NCI-H2171 (cell line): ENCODE measurements around the gene PAF1.

Source experiments
- DNase-seq: peaks from one replicate; lab custom pipeline; 2025; lab: John Stamatoyannopoulos, UW

The PAF1 gene

GRCh38 chr19:39416152-39417120 is 25.5 kb upstream of the PAF1 start:
- DNase-seq = no peak

DNA sequence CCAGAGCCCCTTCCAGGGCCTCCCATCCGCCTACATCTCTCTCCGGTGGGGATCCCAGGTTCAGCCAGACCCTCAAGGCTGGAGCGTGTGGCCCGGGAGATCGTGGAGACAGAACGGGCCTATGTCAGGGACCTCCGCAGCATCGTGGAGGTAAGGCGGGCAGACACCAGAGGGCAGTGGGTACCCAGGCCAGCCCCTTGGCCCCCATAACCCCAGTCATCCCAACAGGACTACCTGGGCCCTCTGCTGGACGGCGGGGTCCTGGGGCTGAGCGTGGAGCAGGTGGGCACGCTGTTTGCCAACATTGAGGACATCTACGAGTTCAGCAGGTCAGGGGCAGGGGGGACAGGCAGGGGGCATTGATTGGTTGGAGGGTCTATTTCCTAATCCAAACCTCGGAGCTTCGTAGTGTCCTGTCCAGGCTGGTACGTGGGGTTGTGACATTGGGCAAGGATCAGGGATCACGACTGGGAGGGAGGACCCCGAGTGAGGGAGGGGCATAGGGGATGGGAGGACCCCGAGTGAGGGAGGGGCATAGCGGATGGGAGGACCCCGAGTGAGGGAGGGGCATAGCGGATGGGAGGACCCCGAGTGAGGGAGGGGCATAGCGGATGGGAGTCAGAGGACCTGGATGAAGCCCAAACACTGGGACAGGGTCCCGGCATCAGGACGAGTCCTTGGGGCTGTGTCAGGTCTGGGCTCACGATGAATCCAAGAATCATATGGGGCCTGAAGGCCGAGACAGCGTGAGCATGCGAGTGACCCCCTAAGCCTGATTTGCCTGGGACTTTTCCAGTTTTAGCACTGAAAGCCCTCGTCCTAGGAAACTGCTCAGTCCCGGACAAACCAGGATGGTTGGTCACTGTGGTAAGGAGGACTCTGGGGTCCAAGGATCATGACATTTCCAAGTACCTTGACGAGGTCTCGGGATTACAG is 24.5 kb upstream of the PAF1 start:
- no peak for DNase-seq

GRCh38 chr19:39413911-39414608 is 23.2 kb upstream of the PAF1 start:
- no peak for DNase-seq

DNA sequence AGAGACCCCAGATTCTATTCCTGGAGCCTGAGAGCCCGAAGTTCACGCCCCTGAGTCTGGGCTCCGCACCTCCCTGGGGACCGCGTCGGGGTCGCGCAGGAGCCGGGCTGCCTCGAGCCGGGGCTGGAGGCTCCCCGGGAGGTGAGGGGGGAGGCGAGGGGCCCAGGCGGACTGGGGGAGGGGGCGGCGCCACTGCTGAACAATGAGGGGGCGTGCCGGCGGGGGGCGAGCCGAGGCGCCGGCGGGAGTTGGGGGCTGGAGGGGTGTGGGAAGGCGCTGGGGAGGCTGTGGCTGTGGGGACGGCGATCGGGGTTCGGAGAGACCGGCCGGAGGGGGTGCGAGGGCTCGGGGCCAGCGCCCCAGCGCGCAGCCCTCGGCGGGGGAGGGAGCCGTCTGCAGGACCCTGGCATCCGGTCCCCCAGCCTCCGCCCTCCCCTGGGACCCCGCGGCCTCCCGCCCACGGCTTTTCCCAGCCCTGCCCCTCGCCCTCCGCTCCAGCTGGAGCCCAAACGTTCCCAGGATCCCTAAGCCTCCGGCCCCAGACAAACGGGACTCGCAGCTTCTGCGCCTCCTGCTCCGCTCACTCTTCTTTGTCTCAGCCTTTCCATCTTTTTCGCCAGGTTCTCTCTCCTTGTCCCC is 22.5 kb upstream of the PAF1 start:
- peak; percentile 73 for DNase-seq

DNA sequence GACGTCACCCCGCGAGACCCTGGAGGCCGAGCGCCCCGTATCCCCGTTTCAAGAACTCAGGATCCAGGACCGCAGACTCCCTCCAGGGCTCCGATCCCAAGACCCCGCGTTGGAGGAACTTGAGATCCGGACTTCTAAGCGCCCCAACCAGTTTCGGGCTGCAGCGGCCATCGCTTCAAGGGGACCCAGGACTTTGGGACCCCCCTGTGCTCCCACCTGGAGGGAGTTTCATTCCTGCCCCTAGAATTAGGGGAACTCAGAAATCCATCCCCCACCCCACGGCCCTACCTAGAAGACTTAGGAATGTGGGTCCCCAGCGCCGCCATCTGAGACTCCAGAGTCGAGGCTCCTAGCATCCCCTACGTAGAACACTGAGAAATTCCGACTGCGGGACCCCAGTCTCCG is 22.0 kb upstream of the PAF1 start:
- no peak for DNase-seq

GRCh38 chr19:39412100-39412866 is 21.4 kb upstream of the PAF1 start, which contains the start of gene PLEKHG2:
Gene PLEKHG2 (plus strand): TSS chr19:39412669. CDS start chr19:39414087, 1,418 bp downstream.
- peak; percentile 98 for DNase-seq

GRCh38 chr19:39411832-39412099 is 20.9 kb upstream of the PAF1 start:
- DNase-seq = peak; percentile 86

DNA sequence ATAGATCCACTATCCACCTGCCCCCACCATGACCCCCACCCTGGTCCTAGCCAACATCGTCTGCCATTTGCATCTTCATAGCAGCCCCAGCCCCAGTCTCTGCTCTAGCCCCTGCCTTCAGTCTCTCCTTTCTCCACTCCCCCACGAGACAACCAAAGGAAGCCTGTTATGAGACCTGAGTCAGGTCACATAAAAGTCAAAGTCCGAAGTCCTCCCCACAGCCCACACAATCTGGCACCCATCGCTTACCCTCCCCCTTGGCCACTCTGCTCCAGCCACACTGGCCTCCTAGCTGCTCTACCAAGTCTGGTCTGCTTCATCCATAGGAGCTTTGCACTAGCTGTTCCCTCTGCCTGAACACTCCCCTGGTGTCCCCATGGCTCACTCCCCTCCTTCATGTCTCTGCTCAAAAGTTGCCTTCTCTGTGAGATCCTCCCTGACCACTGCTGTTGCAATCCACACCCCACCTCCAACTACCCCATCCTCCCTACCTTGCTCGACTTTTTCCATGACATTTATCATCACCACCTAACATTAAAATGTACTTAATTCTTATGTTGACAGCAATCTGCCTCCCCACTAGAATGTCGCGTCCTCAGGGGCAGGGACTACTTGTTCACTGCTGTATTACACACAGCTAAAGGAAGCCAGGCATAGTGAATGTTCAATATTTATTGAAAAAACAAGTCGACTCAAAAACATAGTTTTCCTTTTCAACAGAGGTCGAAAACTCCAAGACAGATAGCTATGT is 20.4 kb upstream of the PAF1 start:
- DNase-seq = no peak

DNA sequence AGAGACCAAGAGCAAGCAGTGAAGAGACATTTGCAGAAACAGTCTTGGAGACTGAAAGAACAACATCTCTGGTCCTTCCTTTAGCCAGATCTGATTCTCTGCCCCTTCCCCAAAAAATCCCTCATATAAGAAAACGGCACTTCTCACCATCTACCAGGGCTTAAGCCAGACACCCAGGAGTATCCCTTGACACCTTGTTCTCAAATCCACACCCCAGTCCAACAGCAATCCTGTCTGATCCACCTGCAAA is 19.9 kb upstream of the PAF1 start:
- no peak for DNase-seq

DNA sequence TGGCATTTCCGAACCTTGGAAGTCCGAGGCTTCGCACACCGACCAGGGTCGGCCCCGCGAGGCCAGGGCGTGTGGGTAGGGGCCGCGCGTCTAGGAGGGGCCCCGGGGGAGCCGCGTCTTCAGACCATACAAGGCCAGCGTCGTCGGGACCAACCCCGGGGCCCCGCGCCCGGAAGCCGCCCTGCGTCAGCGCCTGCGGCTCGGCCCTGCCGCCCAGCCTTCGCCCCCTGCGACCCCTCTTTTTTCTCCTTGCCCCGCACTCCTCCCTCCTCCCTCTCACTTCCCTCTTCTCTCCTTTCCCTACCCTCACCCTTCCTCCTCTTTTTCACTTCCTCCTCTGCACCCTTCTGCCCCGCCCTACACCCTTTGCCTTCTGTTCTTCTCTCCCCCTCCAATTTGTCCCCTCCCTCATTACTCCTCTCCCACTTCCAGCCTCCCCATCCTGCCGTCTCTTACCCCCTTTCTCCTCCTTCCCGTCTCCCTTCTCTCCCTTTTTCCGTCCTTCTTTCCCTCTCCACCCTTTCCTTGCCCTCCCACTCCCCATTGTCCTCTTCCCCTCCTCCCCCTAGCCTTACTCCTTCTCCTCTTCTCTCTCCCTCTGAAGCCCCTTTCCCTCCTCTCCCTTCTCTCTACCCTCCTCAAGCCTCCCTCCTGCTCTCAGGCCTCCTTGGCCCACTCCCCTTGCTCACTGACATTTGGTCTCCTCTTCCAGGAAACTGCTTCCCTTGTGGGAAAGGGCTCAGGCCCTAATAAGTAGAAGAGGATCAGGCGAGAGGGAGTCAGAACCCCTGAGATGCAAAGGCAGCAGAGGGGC is 19.3 kb upstream of the PAF1 start:
- DNase-seq = peak; percentile 37

DNA sequence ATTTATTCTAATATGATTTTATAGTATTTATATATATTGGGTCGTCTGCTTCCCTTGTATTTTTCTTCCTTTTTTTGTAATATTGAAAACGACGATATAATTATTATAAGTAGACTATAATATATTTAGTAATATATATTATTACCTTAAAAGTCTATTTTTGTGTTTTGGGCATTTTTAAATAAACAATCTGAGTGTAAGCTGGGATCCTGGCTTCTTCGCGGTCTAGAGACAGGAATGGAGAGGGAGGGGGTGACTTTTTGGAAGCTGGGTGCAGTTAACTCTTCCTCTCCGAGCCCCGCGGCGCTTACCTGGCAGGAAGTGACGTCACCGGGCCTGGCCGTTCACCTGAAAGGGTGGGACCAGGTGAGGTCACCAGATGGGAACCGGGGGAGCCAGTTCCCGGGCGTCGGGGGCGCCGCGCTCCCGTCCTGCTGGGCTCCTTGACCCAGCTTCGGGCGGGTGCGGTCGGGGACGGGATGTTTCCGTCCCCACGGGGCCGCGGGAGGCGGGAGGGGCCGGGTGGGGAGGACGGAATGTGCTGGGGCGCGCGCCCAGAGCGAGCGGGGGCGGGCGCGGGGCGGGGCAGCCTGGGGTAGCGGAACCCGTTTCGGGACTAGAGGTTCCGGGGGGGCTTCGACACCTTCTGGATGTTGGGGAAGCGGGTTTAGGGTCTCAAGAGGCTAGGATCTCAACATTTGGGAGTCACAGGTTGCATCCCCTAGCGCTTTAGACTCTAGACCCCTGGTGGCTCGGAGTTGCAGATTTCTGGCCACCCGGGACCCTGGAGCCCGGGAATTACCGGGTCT is 18.5 kb upstream of the PAF1 start:
- peak; percentile 97 for DNase-seq

- DNase-seq = peak; percentile 24
Measured at GRCh38 chr19:39408392-39409207, 17.7 kb upstream of the PAF1 start.

- no peak for DNase-seq
Measured at GRCh38 chr19:39407660-39408391, 16.9 kb upstream of the PAF1 start.

DNA sequence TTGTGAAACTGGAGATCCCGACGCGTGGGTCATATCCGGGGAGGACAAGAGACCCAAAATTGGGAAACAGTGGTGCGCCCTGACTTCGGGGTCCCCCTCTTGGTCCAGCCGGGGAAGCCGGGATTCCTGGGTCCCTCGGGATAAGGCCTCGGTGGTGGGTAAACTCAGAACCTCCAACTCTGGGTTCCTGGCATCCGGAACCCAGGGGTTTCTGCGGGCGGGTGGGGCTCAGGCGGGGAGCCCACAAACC is 16.4 kb upstream of the PAF1 start:
- DNase-seq = no peak

DNA sequence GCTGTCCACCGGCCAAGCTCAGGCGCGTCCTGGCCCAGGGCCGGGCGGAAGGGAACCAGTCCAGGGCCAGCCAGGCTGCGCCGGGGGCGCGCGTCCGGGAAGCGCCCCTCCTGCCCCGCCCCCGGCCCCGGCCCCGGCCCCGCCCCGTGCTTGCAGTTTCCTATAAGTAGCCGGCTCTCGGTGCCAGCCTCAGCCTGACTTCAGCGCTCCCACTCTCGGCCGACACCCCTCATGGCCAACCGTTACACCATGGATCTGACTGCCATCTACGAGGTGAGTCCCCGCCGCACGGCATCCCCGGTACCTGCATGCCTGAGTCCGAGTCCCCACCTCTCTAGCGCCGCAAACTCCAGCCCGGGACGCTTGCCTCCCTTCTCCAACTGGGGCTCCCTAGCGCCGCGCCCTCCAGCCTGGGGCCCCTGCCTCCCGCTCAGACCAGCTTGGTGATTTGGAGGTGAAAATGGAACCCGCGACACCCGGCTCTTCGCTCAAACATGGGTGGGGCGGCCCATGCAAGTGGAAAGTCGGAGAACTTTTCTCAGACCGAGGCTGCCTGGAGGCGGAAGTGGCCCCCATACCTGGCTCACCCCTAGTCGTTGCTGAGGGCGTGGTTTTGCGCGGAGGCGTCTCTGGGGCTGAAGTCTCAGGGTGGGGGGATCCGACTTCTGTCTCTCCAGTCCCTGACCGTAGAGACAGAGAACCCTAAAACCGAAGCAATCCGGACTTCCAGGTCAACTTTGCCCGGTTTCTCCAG is 15.9 kb upstream of the PAF1 start, which contains the start of gene ZFP36:
Gene ZFP36, plus strand, starts transcription at position 192 of the 754 bp plus-strand sequence. Its CDS starts 58 bp downstream, at position 250.
- DNase-seq = peak; percentile 53

DNA sequence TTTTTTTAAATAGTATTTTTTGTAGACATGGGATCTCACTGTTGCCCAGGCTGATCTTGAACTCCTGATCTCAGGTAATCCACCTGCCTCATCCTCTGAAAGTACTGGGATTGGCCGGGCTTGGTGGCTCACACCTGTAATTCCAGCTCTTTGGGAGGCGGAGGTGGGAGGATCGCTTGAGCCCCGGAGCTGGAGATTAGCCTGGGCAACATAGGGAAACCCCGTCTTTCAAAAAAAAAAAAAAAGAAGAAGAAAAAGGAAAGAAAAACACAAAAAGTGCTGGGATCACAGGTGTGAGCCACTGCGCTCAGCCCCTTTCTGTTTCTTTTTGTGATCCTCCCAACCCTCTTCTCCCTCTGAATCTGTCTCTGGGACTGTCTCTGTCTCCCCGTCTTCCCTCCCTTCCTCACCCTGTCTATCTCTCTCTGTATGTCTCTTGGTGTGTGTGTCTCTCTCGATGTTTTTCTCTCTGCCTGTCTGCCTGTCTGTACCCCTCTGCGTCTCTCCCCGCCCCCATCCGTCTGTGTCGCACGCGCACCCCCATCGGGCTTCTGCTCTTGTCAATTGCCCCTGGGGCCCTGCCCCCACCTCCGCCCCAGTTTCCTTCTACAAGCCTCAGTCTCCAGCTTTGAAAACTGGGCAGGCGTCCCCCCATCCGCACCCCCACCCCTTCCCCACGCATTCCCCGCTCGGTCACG is 15.2 kb upstream of the PAF1 start:
- DNase-seq = no peak
